ENCODE data around the gene S100A14. TPM values are rescaled to one million over a fixed set of nuclear protein-coding genes. Genes with fewer than 3 reads are reported as not detected.

Gene S100A14
- total RNA-seq, 1 experiment from 2014 or later: not detected

GRCh38 chr1:153565529-153566374 is 50.4 kb downstream of the S100A14 start, which contains the start of gene S100A2:
Gene S100A2 (minus strand): TSS chr1:153565844. CDS start chr1:153563877, 1,967 bp downstream.
- peak; percentile 97 for DNase-seq (ENCODE audit: low read depth)

Other genes starting within 250 kb of the S100A14 start
- not detected in 2 replicates for gene S100A12, start 240.7 kb downstream of the S100A14 start, total RNA-seq (2014; rRNA removed)
- not detected in 2 replicates for gene S100A8, start 225.3 kb downstream of the S100A14 start, total RNA-seq (2014; rRNA removed)
- gene S100A7A, start 199.8 kb downstream of the S100A14 start, total RNA-seq (2014; rRNA removed): not detected in 2 replicates
- not detected in 2 replicates for gene S100A7, start 155.7 kb downstream of the S100A14 start, total RNA-seq (2014; rRNA removed)
- gene S100A6, start 80.3 kb downstream of the S100A14 start, total RNA-seq (2014; rRNA removed): 982 and 1,031 TPM in 2 replicates
- 1.3 TPM in 1 of 2 replicates, not detected in the other for gene S100A5, start 75.4 kb downstream of the S100A14 start, total RNA-seq (2014; rRNA removed)
- 837 and 894 TPM in 2 replicates for gene S100A4, start 70.5 kb downstream of the S100A14 start, total RNA-seq (2014; rRNA removed)
- gene S100A3, start 67.1 kb downstream of the S100A14 start, total RNA-seq (2014; rRNA removed): 37.5 and 55.5 TPM in 2 replicates
- 23.3 and 24.8 TPM in 2 replicates for gene S100A2, start 50.5 kb downstream of the S100A14 start, total RNA-seq (2014; rRNA removed)
- gene S100A16, start 3.2 kb downstream of the S100A14 start, total RNA-seq (2014; rRNA removed): 655 and 705 TPM in 2 replicates
- gene S100A13, start 11.2 kb upstream of the S100A14 start, total RNA-seq (2014; rRNA removed): 177 and 277 TPM in 2 replicates
- 0.86 TPM in 1 of 2 replicates, not detected in the other for gene S100A1, start 12.1 kb upstream of the S100A14 start, total RNA-seq (2014; rRNA removed)
- gene CHTOP, start 17.7 kb upstream of the S100A14 start, total RNA-seq (2014; rRNA removed): 32.5 and 44.5 TPM in 2 replicates
- gene SNAPIN, start 42.4 kb upstream of the S100A14 start, total RNA-seq (2014; rRNA removed): 65.8 and 73.7 TPM in 2 replicates
- gene ILF2, start 54.7 kb upstream of the S100A14 start, total RNA-seq (2014; rRNA removed): 295 and 319 TPM in 2 replicates
- gene NPR1, start 62.4 kb upstream of the S100A14 start, total RNA-seq (2014; rRNA removed): not detected in 2 replicates
- 30.2 and 34.7 TPM in 2 replicates for gene INTS3, start 111.7 kb upstream of the S100A14 start, total RNA-seq (2014; rRNA removed)
- gene SLC27A3, start 159.1 kb upstream of the S100A14 start, total RNA-seq (2014; rRNA removed): 0.38 and 0.98 TPM in 2 replicates

Measured in LHCN-M2 (cell line).